LoVo (cell line): ENCODE data around the gene ANO2.
A peak's percentile ranks its signal among the peaks of the same experiment; 100 is the strongest.

ENCODE experiments used
- DNase-seq: peaks from one replicate; pipeline ENCODE4 v3.0.0-alpha.2; 2016; ENCODE audit warnings: low spot score

The ANO2 gene

GRCh38 chr12:5945071-5946008 lies at the start of gene ANO2:
TSS of gene ANO2 (minus strand) at chr12:5945259. CDS start at chr12:5945217, 42 bp downstream.
- DNase-seq: no peak

GRCh38 chr12:5989621-5990020 lies 44.6 kb upstream of the ANO2 start:
- no peak for DNase-seq

- peak; percentile 84 for DNase-seq
Observed at GRCh38 chr12:5988659-5989116, 43.6 kb upstream of the ANO2 start.

GRCh38 chr12:5988088-5988487 lies 43.0 kb upstream of the ANO2 start:
- no peak for DNase-seq

- no peak for DNase-seq
Observed at GRCh38 chr12:5987573-5987972, 42.5 kb upstream of the ANO2 start.

GRCh38 chr12:5985471-5985870 lies 40.4 kb upstream of the ANO2 start:
- no peak for DNase-seq

GRCh38 chr12:5984873-5985272 lies 39.8 kb upstream of the ANO2 start:
- DNase-seq: no peak

- DNase-seq: no peak
Observed at GRCh38 chr12:5982106-5982505, 37.0 kb upstream of the ANO2 start.

- DNase-seq: no peak
Observed at GRCh38 chr12:5977556-5977955, 32.5 kb upstream of the ANO2 start.

- no peak for DNase-seq
Observed at GRCh38 chr12:5976711-5977110, 31.7 kb upstream of the ANO2 start.

- no peak for DNase-seq
Observed at GRCh38 chr12:5976196-5976595, 31.1 kb upstream of the ANO2 start.

GRCh38 chr12:5973461-5974115 lies 28.5 kb upstream of the ANO2 start:
- DNase-seq: no peak

GRCh38 chr12:5972387-5972786 lies 27.3 kb upstream of the ANO2 start:
- no peak for DNase-seq

- no peak for DNase-seq
Observed at GRCh38 chr12:5971194-5971850, 26.3 kb upstream of the ANO2 start.

GRCh38 chr12:5969974-5970690 lies 25.1 kb upstream of the ANO2 start:
- no peak for DNase-seq

GRCh38 chr12:5969156-5969973 lies 24.3 kb upstream of the ANO2 start:
- no peak for DNase-seq

- no peak for DNase-seq
Observed at GRCh38 chr12:5967645-5968415, 22.8 kb upstream of the ANO2 start.

- DNase-seq: no peak
Observed at GRCh38 chr12:5966486-5967095, 21.5 kb upstream of the ANO2 start.

GRCh38 chr12:5965950-5966383 lies 20.9 kb upstream of the ANO2 start:
- DNase-seq: peak; percentile 65
